Measurements from ENCODE around the gene KIF18B.

The KIF18B gene

GRCh38 chr17:44941712-44942331, 5.8 kb downstream of the KIF18B start:
- DNase-seq = no peak

- DNase-seq = no peak
Observed at GRCh38 chr17:44940768-44941167, 6.8 kb downstream of the KIF18B start.

- DNase-seq = no peak
Observed at GRCh38 chr17:44940317-44940716, 7.3 kb downstream of the KIF18B start.

GRCh38 chr17:44935116-44935515, 12.5 kb downstream of the KIF18B start:
- no peak for DNase-seq

DNA sequence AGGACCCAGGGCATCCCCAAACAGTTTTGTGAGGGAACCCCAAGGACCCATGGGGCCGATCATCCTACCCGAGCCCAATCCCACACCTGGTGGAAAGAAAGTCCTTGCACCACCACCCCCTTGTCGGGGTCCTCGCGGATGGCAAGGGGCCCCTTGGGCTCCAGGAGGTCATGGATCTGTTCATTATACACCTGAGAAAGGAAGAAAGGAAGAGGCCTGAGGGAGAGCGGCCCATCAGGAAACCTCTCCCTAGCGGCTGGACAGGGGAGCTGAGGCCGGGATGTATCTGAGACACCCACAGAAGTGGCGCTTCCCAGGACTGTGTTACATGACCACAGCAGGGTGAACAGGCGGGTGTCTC, 12.8 kb downstream of the KIF18B start:
- no peak for DNase-seq

GRCh38 chr17:44933824-44934744, 13.5 kb downstream of the KIF18B start:
- DNase-seq = no peak

- no peak for DNase-seq
Observed at GRCh38 chr17:44932787-44933097, 14.8 kb downstream of the KIF18B start.

GRCh38 chr17:44932096-44932786, 15.3 kb downstream of the KIF18B start:
- no peak for DNase-seq

- no peak for DNase-seq
Observed at GRCh38 chr17:44931376-44931775, 16.2 kb downstream of the KIF18B start.

- DNase-seq = no peak
Observed at GRCh38 chr17:44930667-44931066, 16.9 kb downstream of the KIF18B start.

DNA sequence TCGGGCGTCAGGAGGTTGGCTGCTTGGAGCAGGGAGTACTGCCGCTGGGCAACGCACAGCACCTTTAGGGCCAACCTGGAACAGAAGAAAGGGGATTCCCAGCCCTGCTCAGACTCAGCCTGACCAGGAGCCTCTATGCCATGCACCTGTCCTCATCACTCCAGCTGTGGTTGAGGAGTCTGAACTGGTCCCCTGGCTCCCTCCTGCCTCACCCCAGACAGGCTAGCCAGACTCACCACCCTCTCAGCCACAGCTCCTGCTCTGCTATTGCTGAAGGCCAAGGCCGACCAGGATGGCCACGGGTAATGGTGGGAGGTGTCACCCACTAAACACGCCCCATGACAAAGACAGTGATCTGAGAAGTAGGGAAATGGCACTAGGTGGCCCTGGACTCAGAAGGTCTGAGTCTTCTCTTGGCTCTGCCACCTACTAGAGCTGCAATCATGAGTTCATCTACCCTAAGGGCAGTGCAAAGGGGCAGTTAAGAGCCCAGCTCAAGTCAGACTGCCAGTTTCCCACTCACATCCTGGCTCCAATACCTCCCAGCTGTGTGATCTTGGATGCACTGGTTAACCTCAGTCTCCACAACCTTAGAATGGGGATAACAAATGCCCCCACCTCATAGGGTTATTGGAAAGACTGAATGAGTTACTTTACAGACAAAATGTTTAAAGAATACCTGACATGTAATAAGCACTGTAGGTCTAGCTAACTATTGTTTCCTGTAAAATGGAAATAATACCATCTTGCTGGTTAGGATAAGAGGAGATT, 18.4 kb downstream of the KIF18B start:
- no peak for DNase-seq

- no peak for DNase-seq
Observed at GRCh38 chr17:44928136-44928535, 19.4 kb downstream of the KIF18B start.

GRCh38 chr17:44927696-44928095, 19.9 kb downstream of the KIF18B start:
- no peak for DNase-seq

- DNase-seq = no peak
Observed at GRCh38 chr17:44926821-44927525, 20.6 kb downstream of the KIF18B start.

- DNase-seq = no peak
Observed at GRCh38 chr17:44925731-44926697, 21.6 kb downstream of the KIF18B start.

DNA sequence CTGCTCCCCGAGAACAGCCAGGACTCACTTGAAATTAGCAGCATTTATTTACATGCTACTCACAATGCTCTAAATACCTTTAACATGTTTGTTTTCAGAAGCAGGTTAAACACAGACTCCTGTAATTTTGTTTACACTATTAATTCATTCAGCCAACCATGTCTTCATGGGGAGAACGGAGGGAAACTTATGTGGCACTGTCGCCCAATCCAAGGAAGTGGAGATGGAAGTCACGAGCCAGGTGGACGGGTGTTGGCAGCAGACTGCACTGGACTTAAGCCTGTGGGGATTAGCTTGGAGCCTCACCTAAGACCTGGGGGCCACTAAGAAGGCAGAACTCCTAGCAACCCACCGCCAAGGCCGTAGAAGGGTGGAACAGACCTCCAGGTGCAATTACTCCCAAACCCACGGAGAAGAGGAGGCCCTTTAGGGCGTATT, 23.4 kb downstream of the KIF18B start:
- DNase-seq = no peak

- DNase-seq = no peak
Observed at GRCh38 chr17:44922746-44923470, 24.7 kb downstream of the KIF18B start.

DNA sequence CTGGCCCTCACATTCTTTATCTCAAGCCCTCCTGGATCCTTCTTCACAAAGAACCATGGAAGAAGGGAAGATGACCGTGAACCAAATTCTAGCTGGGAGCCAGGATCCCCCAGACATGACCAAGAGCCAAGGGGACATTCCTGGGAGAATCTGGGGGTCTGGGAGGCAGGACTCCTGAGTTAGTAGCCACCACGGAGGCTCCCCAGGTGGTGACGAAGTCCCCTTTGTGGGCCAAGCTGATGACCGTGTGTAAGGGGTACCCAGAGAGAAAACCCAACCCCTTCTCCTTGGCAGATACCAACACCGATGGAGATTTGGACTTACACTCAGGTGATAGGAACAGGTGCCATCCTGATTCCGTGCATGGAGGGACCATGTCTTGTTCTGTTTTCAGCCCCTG, 25.4 kb downstream of the KIF18B start:
- DNase-seq = no peak
